Pericardium fibroblast (primary cell): ENCODE data around the gene CDO1. TPM values are rescaled to one million over a fixed set of nuclear protein-coding genes. Genes with fewer than 3 reads are reported as not detected.

ENCODE experiments used
- total RNA-seq: library from RNA; depleted of rRNA; stranded (reverse); fragments of >200 nt; gene quantifications from 2 replicates; pipeline ENCODE4 v1.2.3, GENCODE V29; 2015

CDO1 gene
- total RNA-seq, result 7.9 and 25.1 TPM in 2 replicates

DNA sequence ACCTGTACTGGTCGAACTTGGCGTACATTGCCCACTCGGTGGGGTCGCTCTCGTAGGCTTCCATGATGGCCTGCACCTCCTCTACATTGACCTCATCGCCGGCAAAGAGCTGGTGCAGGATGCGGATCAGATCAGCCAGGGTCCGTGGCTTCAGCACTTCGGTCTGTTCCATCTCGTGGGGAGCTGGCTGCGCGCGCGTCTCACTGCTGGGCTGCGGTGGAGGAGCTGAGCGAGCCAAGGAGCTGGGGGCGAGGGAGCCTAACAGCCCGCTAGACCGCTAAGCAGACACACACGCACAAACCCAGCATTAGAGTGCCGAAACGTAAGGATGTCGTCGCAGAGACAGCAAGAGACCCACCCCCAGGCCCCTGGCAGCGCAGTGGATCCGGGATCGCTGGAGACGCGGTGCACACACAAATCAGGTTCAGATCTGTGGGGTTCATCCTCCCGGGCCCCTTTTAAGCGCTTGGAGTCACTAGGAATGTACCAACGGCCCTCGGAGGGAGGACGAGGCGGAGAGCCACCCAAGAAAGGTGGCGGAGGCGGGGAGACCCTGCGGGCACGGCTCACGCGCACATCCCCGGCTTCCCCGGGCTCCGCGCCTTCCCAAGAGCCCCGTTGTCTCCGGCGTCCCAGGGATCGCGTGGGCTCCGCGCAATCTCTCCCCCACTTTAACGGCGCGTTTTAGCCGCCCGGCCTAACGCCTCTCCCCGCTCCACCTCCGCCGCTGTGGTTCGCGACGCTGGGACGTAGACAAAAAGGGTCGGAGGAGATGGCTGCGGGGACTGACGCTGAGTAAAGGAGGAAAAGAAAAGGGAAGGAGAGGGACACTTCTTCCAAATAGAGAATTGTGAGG is at the start of gene CDO1:
Gene CDO1 (minus strand): TSS at position 434 of the 856 bp plus-strand sequence. CDS start 262 bp downstream, at position 172.

DNA sequence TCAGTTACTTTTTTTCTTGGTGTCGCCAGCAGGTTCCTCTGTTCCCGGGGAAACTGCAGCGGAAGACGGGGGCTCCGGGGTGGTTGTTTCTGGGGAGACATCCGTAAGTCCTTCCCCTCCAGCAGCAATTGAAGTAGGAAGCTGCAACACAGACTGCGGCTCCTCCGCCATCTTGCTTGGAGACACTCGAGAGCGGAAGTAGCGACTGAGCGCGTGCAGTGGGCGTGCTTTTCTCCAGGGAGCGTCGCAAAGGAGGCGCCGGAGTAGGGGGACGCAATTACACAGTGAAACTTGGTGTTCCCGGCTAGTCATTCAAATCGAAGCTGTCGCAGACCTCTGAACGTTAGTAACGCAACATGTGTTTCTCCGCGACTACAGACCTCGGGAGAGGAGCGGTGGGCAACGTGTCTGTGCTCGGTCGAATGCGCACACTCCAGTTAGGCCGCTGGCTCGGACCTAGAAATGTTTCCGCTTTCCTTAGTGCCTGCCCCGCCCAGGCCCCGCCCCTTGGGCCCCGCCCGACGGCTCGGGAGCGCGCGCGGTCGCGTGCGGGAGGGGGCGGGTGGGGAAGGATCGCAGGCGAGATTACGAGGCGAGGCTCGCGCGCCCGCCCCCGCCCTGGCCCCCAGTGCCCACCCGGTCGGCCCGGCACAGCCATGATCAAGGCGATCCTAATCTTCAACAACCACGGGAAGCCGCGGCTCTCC is 25.1 kb upstream of the CDO1 start, which contains the start of the genes AP3S1 and ATG12:
Gene AP3S1 (plus strand): TSS at position 554 of the 707 bp plus-strand sequence. CDS start 103 bp downstream, at position 657.
Gene ATG12 (minus strand): TSS at position 184 of the 707 bp plus-strand sequence. CDS start 13 bp downstream, at position 171.

Other genes with a start within 250 kb of the CDO1 start
- gene TICAM2, start 214.2 kb downstream of the CDO1 start, total RNA-seq, result 1.1 and 1.6 TPM in 2 replicates
- 70.4 and 97.2 TPM in 2 replicates for gene TMED7, start 190.6 kb downstream of the CDO1 start, total RNA-seq
- gene ATG12, start 24.9 kb upstream of the CDO1 start, total RNA-seq, result 42.8 and 50.3 TPM in 2 replicates
- 132 and 248 TPM in 2 replicates for gene AP3S1, start 25.3 kb upstream of the CDO1 start, total RNA-seq
- gene LVRN, start 145.8 kb upstream of the CDO1 start, total RNA-seq, result 0.34 TPM in 1 of 2 replicates, not detected in the other
- not detected in 2 replicates for gene ARL14EPL, start 215.8 kb upstream of the CDO1 start, total RNA-seq